GM12872 (cell line): ENCODE results near the gene CTNND2.

Experiments
- TF ChIP-seq, protein P1 (sequence below): IDR thresholded peaks from 3 replicates; pipeline ENCODE4 v1.5.1; 2011; ENCODE audit warnings: low read depth, mild to moderate bottlenecking, low read length, moderate library complexity; ENCODE audit not compliant: insufficient read depth

Gene CTNND2

DNA sequence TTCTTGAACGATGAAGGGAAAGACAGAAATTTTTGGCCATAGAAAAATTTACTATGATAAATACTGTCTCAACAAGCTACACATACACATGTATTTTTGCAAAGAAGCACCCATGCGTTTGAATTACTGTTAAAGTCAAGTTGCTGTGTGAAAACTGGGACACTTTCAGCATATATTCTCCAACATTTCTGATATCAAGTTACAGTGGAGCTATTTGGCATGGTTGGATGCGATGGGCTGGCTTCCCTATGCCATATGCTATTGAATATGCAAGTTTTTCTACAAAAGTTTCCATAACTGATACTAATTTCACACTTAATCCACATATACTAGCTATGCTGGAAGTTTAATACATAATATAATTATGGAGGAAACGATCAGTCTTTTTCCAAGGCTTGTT lies 381.4 kb downstream of the CTNND2 start:
- TF ChIP-seq, protein P1, sequence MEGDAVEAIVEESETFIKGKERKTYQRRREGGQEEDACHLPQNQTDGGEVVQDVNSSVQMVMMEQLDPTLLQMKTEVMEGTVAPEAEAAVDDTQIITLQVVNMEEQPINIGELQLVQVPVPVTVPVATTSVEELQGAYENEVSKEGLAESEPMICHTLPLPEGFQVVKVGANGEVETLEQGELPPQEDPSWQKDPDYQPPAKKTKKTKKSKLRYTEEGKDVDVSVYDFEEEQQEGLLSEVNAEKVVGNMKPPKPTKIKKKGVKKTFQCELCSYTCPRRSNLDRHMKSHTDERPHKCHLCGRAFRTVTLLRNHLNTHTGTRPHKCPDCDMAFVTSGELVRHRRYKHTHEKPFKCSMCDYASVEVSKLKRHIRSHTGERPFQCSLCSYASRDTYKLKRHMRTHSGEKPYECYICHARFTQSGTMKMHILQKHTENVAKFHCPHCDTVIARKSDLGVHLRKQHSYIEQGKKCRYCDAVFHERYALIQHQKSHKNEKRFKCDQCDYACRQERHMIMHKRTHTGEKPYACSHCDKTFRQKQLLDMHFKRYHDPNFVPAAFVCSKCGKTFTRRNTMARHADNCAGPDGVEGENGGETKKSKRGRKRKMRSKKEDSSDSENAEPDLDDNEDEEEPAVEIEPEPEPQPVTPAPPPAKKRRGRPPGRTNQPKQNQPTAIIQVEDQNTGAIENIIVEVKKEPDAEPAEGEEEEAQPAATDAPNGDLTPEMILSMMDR: no peak

DNA sequence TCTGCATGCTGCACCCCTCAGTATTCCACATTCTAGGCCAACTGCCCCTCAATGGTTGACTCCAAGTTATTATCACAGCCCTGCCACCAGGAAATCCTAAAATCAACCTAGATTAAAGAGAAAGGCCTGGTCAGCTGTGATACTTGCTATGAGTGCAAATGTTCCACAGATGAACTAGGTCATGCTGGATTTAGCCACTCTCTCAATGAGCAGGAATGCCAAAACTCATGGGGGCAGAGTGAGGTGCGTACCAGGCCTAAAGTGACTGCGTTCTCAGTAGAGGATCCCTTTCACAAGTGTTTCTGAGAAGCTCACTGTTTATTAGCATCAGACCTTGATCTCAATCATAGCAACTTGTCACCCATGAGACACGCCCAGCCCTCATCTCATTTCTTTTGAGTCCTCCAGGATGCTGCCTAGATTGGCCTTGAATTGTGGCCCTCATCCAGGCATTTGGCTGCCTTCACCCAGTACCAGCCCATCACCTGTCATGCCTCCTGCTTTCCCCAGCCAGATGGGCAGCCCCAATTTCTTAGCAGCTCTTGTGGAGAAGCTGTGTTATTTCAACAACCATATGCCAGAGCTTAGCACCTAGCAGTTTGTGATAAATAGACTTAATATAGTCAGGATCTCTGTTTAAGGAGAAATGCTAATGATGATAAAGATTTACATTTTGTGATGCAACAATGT lies 383.9 kb downstream of the CTNND2 start:
- TF ChIP-seq, protein P1: no peak

DNA sequence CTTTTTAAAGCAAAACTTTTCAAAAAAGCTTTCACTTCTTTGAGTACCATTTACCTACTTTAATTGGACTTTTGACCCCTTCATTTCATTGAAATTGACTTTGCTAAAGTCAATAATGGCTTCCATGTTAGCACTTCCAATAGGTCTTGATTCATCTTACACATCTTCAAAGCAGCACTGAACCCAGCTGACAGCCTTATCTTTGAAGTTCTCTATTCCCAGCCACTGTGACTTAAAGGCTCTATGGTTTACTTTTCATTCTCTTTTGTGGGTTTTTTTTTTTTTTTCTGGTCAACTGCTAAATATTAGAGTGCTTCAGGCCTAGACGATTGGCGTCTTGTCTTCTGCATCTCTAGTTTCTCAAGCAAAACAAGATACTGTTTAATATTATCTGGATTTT lies 385.0 kb downstream of the CTNND2 start:
- TF ChIP-seq, protein P1: no peak

DNA sequence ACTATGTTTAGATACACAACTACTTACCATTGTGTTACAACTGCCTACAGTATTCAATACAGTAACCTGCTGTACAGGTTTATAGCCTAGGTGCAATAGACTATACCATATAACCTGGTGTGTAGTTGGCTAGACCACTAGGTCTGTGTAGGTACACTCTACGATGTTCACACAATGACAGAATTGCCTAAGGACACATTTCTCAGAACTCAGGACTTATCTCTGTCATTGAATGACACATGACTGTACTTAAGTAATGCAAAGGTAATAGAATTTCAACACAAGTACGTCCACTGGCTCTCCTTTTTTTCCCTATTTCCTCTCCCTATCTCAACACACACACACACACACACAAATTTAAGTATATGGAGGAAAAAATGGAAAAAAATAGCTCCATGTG lies 385.6 kb downstream of the CTNND2 start:
- TF ChIP-seq, protein P1: no peak

DNA sequence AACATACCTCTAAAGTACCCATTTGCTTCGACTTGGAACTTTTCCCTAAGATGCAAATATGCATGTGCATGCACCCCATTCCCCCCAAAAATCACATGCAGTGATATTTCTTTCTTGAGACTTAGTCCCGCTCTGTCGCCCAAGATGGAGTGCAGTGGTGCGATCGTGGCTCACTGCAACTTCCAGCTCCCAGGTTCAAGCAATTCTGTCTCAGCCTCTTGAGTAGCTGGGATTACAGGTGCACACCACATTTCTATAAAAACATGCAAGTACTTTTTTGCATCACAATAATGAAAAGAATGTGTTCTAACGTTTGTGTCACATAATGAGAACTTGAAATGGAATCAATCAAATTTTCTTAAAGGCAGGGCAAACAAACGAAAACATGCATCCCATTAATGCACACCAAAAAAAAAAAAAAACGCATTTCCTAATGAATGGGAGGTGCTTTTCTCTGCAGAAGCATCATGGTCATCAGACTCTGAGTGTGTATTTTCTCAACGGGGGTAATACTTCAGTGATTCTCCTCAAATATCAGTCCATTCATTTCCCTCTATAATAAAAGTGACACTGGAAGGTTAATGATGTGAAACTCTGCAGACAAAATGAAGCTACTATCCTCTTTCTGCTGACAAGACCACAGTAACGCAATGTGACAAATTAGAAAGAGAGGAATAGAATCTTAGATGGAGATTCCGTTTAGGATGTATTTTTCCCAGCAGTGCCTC lies 389.4 kb downstream of the CTNND2 start:
- TF ChIP-seq, protein P1: no peak

DNA sequence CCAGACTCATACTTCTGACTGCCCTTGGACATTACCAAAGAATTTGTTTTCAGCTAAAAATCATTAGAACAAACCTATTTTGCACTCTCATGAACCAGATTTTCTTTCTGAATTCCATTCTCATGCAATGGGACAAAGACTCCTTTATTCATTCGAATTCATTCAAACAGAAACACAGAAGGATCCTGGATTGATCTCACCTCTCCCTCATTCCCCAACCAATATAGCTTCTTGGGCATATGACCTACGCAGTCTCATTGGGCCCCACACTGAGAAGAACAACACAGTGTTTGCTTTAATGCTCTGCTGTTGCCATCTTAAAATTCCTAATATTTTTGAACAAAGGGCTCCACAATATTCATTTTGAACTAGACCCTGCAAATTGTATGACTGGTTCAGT lies 392.4 kb downstream of the CTNND2 start:
- TF ChIP-seq, protein P1: no peak

DNA sequence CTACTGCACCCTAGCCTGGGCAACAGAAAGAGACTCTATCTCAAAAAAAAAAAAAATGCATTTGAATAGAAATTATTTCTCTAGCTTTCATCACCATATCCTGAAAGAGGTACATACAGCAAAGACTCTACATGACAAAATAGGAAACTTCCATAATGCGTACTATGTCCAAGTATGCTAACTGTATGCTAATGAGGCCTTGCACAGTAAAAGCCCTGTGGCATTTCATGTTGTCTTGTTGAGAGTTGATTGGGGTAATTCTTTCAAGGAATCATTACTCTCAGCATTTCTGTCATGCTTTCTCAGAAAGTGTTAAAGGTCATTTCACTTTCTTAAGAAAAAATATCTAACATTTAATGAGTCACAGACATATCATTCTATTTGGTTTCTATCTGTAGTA lies 393.4 kb downstream of the CTNND2 start:
- TF ChIP-seq, protein P1: no peak
